Measurements from ENCODE around the gene ANKRD33. TPM values are rescaled to one million over a fixed set of nuclear protein-coding genes. Genes with fewer than 3 reads are reported as not detected.

ANKRD33 gene
- total RNA-seq, 1 experiment from 2014 or later = not detected

- no peak overlapping the region for H3K4me3 Mint-ChIP-seq (ENCODE audit: low read depth, unreplicated experiment)
- TF ChIP-seq, protein P1, sequence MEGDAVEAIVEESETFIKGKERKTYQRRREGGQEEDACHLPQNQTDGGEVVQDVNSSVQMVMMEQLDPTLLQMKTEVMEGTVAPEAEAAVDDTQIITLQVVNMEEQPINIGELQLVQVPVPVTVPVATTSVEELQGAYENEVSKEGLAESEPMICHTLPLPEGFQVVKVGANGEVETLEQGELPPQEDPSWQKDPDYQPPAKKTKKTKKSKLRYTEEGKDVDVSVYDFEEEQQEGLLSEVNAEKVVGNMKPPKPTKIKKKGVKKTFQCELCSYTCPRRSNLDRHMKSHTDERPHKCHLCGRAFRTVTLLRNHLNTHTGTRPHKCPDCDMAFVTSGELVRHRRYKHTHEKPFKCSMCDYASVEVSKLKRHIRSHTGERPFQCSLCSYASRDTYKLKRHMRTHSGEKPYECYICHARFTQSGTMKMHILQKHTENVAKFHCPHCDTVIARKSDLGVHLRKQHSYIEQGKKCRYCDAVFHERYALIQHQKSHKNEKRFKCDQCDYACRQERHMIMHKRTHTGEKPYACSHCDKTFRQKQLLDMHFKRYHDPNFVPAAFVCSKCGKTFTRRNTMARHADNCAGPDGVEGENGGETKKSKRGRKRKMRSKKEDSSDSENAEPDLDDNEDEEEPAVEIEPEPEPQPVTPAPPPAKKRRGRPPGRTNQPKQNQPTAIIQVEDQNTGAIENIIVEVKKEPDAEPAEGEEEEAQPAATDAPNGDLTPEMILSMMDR (IDR thresholded peaks at IDR 0.05; ENCODE audit: unreplicated experiment) = no peak
- no peak overlapping the region for H3K27ac Mint-ChIP-seq (ENCODE audit: unreplicated experiment)
- intact Hi-C loops (cut with micrococcal nuclease; ENCODE audit: unreplicated experiment) = loop anchor here (1.0 kb wide), 2 partner anchors 27 to 55 kb away; no protein-coding TSS in a partner anchor
- CTCF ChIA-PET = interaction anchor here (1.8 kb wide), 1 partner anchor 56 kb away, joined by 7 read pairs; no protein-coding TSS in a partner anchor
- BruUV-seq (replicated peaks) = no TSS peak
- H3K36me3 Mint-ChIP-seq (ENCODE audit: insufficient read depth, unreplicated experiment) = no peaks in the 10 kb centered on the region
- no peak for DNase-seq
- peaks cover 5% of the 10 kb centered on the region for H3K27me3 Mint-ChIP-seq (ENCODE audit: unreplicated experiment)
- no peaks in the 10 kb centered on the region for H3K4me1 Mint-ChIP-seq (ENCODE audit: low read depth, unreplicated experiment)
- no peaks in the 10 kb centered on the region for H3K9me3 Mint-ChIP-seq (ENCODE audit: low read depth, unreplicated experiment)
Measured at GRCh38 chr12:51925346-51926063, 37.6 kb downstream of the ANKRD33 start.

- Mint-ChIP-seq H3K36me3 (ENCODE audit: insufficient read depth, unreplicated experiment) (no peaks in the 10 kb centered on the region), H3K9me3 (ENCODE audit: low read depth, unreplicated experiment) (no peaks in the 10 kb centered on the region), H3K27me3 (ENCODE audit: unreplicated experiment) (no peaks in the 10 kb centered on the region), H3K27ac (ENCODE audit: unreplicated experiment) (no peak overlapping the region), H3K4me1 (ENCODE audit: low read depth, unreplicated experiment) (no peaks in the 10 kb centered on the region), H3K4me3 (ENCODE audit: low read depth, unreplicated experiment) (no peak overlapping the region)
- no TSS peak for BruUV-seq (replicated peaks)
- no peak for DNase-seq
- CTCF ChIA-PET = interaction anchor here (0.6 to 1.8 kb wide), 2 partner anchors 55 to 221 kb away, joined by 5 to 7 read pairs; no protein-coding TSS in a partner anchor
- intact Hi-C loops (cut with micrococcal nuclease; ENCODE audit: unreplicated experiment) = loop anchor here (1.0 kb wide), 1 partner anchor 54 kb away; no protein-coding TSS in a partner anchor
- TF ChIP-seq, protein P1 (IDR thresholded peaks at IDR 0.05; ENCODE audit: unreplicated experiment) = no peak
Measured at GRCh38 chr12:51926064-51926632, 38.2 kb downstream of the ANKRD33 start.

- H3K27me3 Mint-ChIP-seq (ENCODE audit: unreplicated experiment) = no peaks in the 10 kb centered on the region
- peak; percentile 62 for DNase-seq
- no peaks in the 10 kb centered on the region for H3K9me3 Mint-ChIP-seq (ENCODE audit: low read depth, unreplicated experiment)
- BruUV-seq (replicated peaks) = no TSS peak
- no peaks in the 10 kb centered on the region for H3K4me1 Mint-ChIP-seq (ENCODE audit: low read depth, unreplicated experiment)
- intact Hi-C loops (cut with micrococcal nuclease; ENCODE audit: unreplicated experiment) = loop anchor here (1.0 kb wide), 1 partner anchor 54 kb away; no protein-coding TSS in a partner anchor
- H3K4me3 Mint-ChIP-seq (ENCODE audit: low read depth, unreplicated experiment) = no peak overlapping the region
- CTCF ChIA-PET = interaction anchor here (0.6 to 1.8 kb wide), 2 partner anchors 54 to 222 kb away, joined by 5 to 7 read pairs; no protein-coding TSS in a partner anchor
- H3K36me3 Mint-ChIP-seq (ENCODE audit: insufficient read depth, unreplicated experiment) = no peaks in the 10 kb centered on the region
- TF ChIP-seq, protein P1 (IDR thresholded peaks at IDR 0.05; ENCODE audit: unreplicated experiment) = peak; percentile 28
- H3K27ac Mint-ChIP-seq (ENCODE audit: unreplicated experiment) = no peak overlapping the region
Measured at GRCh38 chr12:51926718-51927117, 38.8 kb downstream of the ANKRD33 start.

- Mint-ChIP-seq H3K4me1 (ENCODE audit: low read depth, unreplicated experiment) (no peaks in the 10 kb centered on the region), H3K27me3 (ENCODE audit: unreplicated experiment) (peaks cover 24% of the 10 kb centered on the region), H3K4me3 (ENCODE audit: low read depth, unreplicated experiment) (no peak overlapping the region), H3K36me3 (ENCODE audit: insufficient read depth, unreplicated experiment) (no peaks in the 10 kb centered on the region), H3K9me3 (ENCODE audit: low read depth, unreplicated experiment) (no peaks in the 10 kb centered on the region), H3K27ac (ENCODE audit: unreplicated experiment) (no peak overlapping the region)
- CTCF ChIA-PET = no interaction called here
- TF ChIP-seq, protein P1 (IDR thresholded peaks at IDR 0.05; ENCODE audit: unreplicated experiment) = no peak
- no peak for DNase-seq
- intact Hi-C loops (cut with micrococcal nuclease; ENCODE audit: unreplicated experiment) = no loop called here
- no TSS peak for BruUV-seq (replicated peaks)
Measured at GRCh38 chr12:51932218-51933076, 44.5 kb downstream of the ANKRD33 start.
